ENCODE measurements around the gene KCNK3. TPM values are rescaled to one million over a fixed set of nuclear protein-coding genes. Genes with fewer than 3 reads are reported as not detected.

Gene KCNK3
- total and polyA plus RNA-seq, 10 donors: 0.61 to 6.0 (median 2.0) TPM

GRCh38 chr2:26752656-26753055, 60.1 kb downstream of the KCNK3 start:
- Histone ChIP-seq H3K9me3 (no peaks in the 10 kb centered on the region), H3K4me1 (peaks cover 0 to 24% (median 7%) of the 10 kb centered on the region in 6 donors), H3K36me3 (no peaks in the 10 kb centered on the region), H3K27me3 (replicated peaks in 1 of 7) (no peaks in the 10 kb centered on the region), H3K27ac (no peak overlapping the region), H3K4me3 (no peak overlapping the region)
- WGBS, 5 donors: 82 to 91% (median 91%) methylated on average over 3 of the region's 3 CpGs
- DNase-seq: no peak
- intact Hi-C loops (cut with DNase I; ENCODE audit: low total_unique reads): no loop called here
- TF ChIP-seq POLR2A (IDR thresholded peaks at IDR 0.05): no peak
- no peak for TF ChIP-seq CTCF (IDR thresholded peaks at IDR 0.05 in 8 of 11, conservative IDR thresholded peaks at IDR 0.05 in 3 of 11)
- no peak for TF ChIP-seq POLR2AphosphoS5 (IDR thresholded peaks at IDR 0.05)

- H3K9me3 ChIP-seq: no peaks in the 10 kb centered on the region
- TF ChIP-seq POLR2A (IDR thresholded peaks at IDR 0.05): no peak
- TF ChIP-seq POLR2AphosphoS5 (IDR thresholded peaks at IDR 0.05): no peak
- TF ChIP-seq CTCF (IDR thresholded peaks at IDR 0.05 in 8 of 11, conservative IDR thresholded peaks at IDR 0.05 in 3 of 11): no peak
- H3K36me3 ChIP-seq: no peaks in the 10 kb centered on the region
- peaks cover 0 to 33% (median 14%) of the 10 kb centered on the region in 6 donors for H3K4me1 ChIP-seq
- intact Hi-C loops (cut with DNase I; ENCODE audit: low total_unique reads): no loop called here
- no peaks in the 10 kb centered on the region for H3K27me3 ChIP-seq (replicated peaks in 1 of 7)
- 93 to 99% (median 95%) methylated on average over 4 of the region's 4 CpGs for WGBS, 5 donors
- H3K27ac ChIP-seq: no peak overlapping the region
- no peak overlapping the region for H3K4me3 ChIP-seq
- no peak for DNase-seq
These were observed 62.0 kb downstream of the KCNK3 start for GRCh38 chr2:26754539-26754938.

DNA sequence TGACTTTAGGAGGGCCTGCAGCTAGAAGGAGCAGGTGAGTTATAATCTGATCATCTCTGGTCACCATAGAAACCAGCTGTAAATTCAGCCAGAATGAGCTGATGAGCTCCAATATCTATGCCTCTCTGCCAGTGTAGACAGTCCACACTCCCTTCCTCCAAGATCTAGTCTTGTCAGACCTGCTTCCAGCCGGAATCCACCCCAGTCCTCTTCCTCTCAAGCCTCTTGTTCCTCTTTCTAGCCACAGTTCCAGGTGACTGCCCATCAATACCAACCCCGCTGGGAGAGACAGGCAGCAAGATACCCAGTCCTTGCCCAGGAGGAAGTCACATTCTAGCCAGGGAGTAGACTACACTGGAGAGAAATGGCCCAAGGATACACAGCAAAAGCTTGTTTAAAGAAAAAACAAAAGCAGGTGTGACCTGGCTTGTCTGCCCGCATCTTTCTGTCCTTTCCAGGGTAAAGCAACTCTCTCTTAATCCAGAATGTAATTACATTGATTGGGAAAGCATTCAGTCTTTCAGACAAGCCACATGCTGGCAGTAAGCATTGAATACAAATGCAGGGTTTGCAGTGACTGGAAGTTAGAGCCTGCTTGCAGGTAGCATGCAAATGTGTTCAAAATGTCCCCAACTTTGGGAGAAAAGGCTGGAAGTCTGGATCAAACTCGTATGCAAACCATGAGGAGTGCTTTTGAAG, 62.6 kb downstream of the KCNK3 start:
- Histone ChIP-seq H3K4me3 (no peak overlapping the region), H3K4me1 (peaks cover 0 to 30% (median 12%) of the 10 kb centered on the region in 6 donors), H3K27ac (no peak overlapping the region), H3K27me3 (replicated peaks in 1 of 7) (no peaks in the 10 kb centered on the region), H3K36me3 (no peaks in the 10 kb centered on the region), H3K9me3 (no peaks in the 10 kb centered on the region)
- intact Hi-C loops (cut with DNase I; ENCODE audit: low total_unique reads): no loop called here
- TF ChIP-seq CTCF (IDR thresholded peaks at IDR 0.05 in 8 of 11, conservative IDR thresholded peaks at IDR 0.05 in 3 of 11): no peak
- no peak for TF ChIP-seq POLR2AphosphoS5 (IDR thresholded peaks at IDR 0.05)
- TF ChIP-seq POLR2A (IDR thresholded peaks at IDR 0.05): no peak
- DNase-seq: no peak
- 56 to 71% (median 67%) methylated on average over 4 of the region's 4 CpGs for WGBS, 5 donors

GRCh38 chr2:26756337-26756736, 63.8 kb downstream of the KCNK3 start:
- TF ChIP-seq POLR2A (IDR thresholded peaks at IDR 0.05): no peak
- no peak for TF ChIP-seq CTCF (IDR thresholded peaks at IDR 0.05 in 8 of 11, conservative IDR thresholded peaks at IDR 0.05 in 3 of 11)
- no peak for TF ChIP-seq POLR2AphosphoS5 (IDR thresholded peaks at IDR 0.05)
- 54 to 70% (median 63%) methylated on average over 5 of the region's 5 CpGs for WGBS, 5 donors
- intact Hi-C loops (cut with DNase I; ENCODE audit: low total_unique reads): no loop called here

More at GRCh38 chr2:26756337-26756736, 63.8 kb downstream of the KCNK3 start:
- no peak for DNase-seq
- H3K4me1 ChIP-seq: peaks cover 0 to 27% (median 10%) of the 10 kb centered on the region in 6 donors
- H3K27me3 ChIP-seq (replicated peaks in 1 of 7): no peaks in the 10 kb centered on the region
- no peaks in the 10 kb centered on the region for H3K36me3 ChIP-seq
- peak overlapping the region in 1 of 8 donors; percentile 64 for H3K27ac ChIP-seq
- H3K4me3 ChIP-seq: no peak overlapping the region
- H3K9me3 ChIP-seq: no peaks in the 10 kb centered on the region

All from spleen (tissue), 11 donors.